Measurements from ENCODE around the gene RAD51B. TPM values are rescaled to one million over a fixed set of nuclear protein-coding genes. Genes with fewer than 3 reads are reported as not detected.

The RAD51B gene
- total RNA-seq, 1 experiment from 2014 or later = 14.2 TPM

- TF ChIP-seq GTF2I (CRISPR knock-in tag; conservative IDR thresholded peaks at IDR 0.05) = no peak
- TF ChIP-seq CREB1 (CRISPR knock-in tag; IDR thresholded peaks at IDR 0.05) = no peak
- no peak for TF ChIP-seq MXD4 (CRISPR knock-in tag; IDR thresholded peaks at IDR 0.05; ENCODE audit: borderline replicate concordance)
- TF ChIP-seq SOX15 (CRISPR knock-in tag; IDR thresholded peaks at IDR 0.05) = no peak
Observed at GRCh38 chr14:68034896-68035295, 215.3 kb downstream of the RAD51B start (continued).

- peaks cover 11% of the 10 kb centered on the region for H3K36me3 Mint-ChIP-seq
- H3K27me3 Mint-ChIP-seq (ENCODE audit: low read depth) = no peaks in the 10 kb centered on the region
- H3K4me3 Mint-ChIP-seq = no peak overlapping the region
- peaks cover 11% of the 10 kb centered on the region for H3K9me3 Mint-ChIP-seq
- ChIA-PET POLR2A (no interaction called here), CTCF (no interaction called here)
- H3K27ac Mint-ChIP-seq = peak overlapping the region; percentile 29
- ATAC-seq = no peak
- no peak for DNase-seq (ENCODE audit: low spot score)
- H3K4me1 Mint-ChIP-seq = peaks cover 42% of the 10 kb centered on the region
- TF ChIP-seq ZNF416 (CRISPR knock-in tag; IDR thresholded peaks at IDR 0.05) (no peak), IRF2 (CRISPR knock-in tag; IDR thresholded peaks at IDR 0.05; ENCODE audit: borderline replicate concordance, low read depth) (no peak), EMX1 (CRISPR knock-in tag; IDR thresholded peaks at IDR 0.05) (no peak), ZNF121 (CRISPR knock-in tag; IDR thresholded peaks at IDR 0.05) (no peak), GRHL2 (CRISPR knock-in tag; IDR thresholded peaks at IDR 0.05; ENCODE audit: insufficient replicate concordance, severe bottlenecking) (no peak), AR (CRISPR knock-in tag; IDR thresholded peaks at IDR 0.05) (no peak), HMGA2 (CRISPR knock-in tag; IDR thresholded peaks at IDR 0.05) (no peak), NFYB (CRISPR knock-in tag; conservative IDR thresholded peaks at IDR 0.05; ENCODE audit: low read depth) (no peak), ESRRA (CRISPR knock-in tag; IDR thresholded peaks at IDR 0.05; ENCODE audit: borderline replicate concordance) (no peak), USF1 (CRISPR knock-in tag; IDR thresholded peaks at IDR 0.05) (no peak), JUN (CRISPR knock-in tag; IDR thresholded peaks at IDR 0.05) (no peak), IRF1 (CRISPR knock-in tag; IDR thresholded peaks at IDR 0.05) (no peak)
Observed at GRCh38 chr14:68036202-68036601, 216.6 kb downstream of the RAD51B start.

- no peaks in the 10 kb centered on the region for H3K36me3 Mint-ChIP-seq
- CTCF ChIA-PET = no interaction called here
- peaks cover 75% of the 10 kb centered on the region for H3K4me1 Mint-ChIP-seq
- POLR2A ChIA-PET = no interaction called here
- no peaks in the 10 kb centered on the region for H3K27me3 Mint-ChIP-seq (ENCODE audit: low read depth)
- H3K27ac Mint-ChIP-seq = peak overlapping the region; percentile 87
- ATAC-seq (no peak), DNase-seq (ENCODE audit: low spot score) (no peak)
- H3K4me3 Mint-ChIP-seq = no peak overlapping the region
- H3K9me3 Mint-ChIP-seq = no peaks in the 10 kb centered on the region
- no peak for TF ChIP-seq CREB1 (CRISPR knock-in tag; IDR thresholded peaks at IDR 0.05)
- TF ChIP-seq ATF1 (CRISPR knock-in tag; IDR thresholded peaks at IDR 0.05) = no peak
- no peak for TF ChIP-seq NR2C2 (CRISPR knock-in tag; IDR thresholded peaks at IDR 0.05)
- TF ChIP-seq STAT6 (CRISPR knock-in tag; conservative IDR thresholded peaks at IDR 0.05; ENCODE audit: low read depth) = no peak
- TF ChIP-seq EMX1 (CRISPR knock-in tag; IDR thresholded peaks at IDR 0.05) = no peak
- no peak for TF ChIP-seq ZNF263 (CRISPR knock-in tag; IDR thresholded peaks at IDR 0.05; ENCODE audit: low read depth)
- TF ChIP-seq SOX15 (CRISPR knock-in tag; IDR thresholded peaks at IDR 0.05) = no peak
- no peak for TF ChIP-seq ZNF317 (CRISPR knock-in tag; IDR thresholded peaks at IDR 0.05; ENCODE audit: borderline replicate concordance, low read depth)
- no peak for TF ChIP-seq ATF2 (CRISPR knock-in tag; IDR thresholded peaks at IDR 0.05; ENCODE audit: borderline replicate concordance, low read depth)
- no peak for TF ChIP-seq HMGA2 (CRISPR knock-in tag; IDR thresholded peaks at IDR 0.05)
- no peak for TF ChIP-seq ZNF219 (CRISPR knock-in tag; IDR thresholded peaks at IDR 0.05; ENCODE audit: borderline replicate concordance)
Observed at GRCh38 chr14:68039593-68039992, 220.0 kb downstream of the RAD51B start.
